HEK293 (cell line): ENCODE data around the gene PTPN6.

Source experiments
- CTCF ChIA-PET: fragments of 350-600 bp; formaldehyde crosslinking; extraction: SDS; loops from one replicate; lab custom pipeline; 2021; ENCODE audit warnings: antibody characterized with exemption; lab: Yijun Ruan, JAX
- POLR2A ChIA-PET: fragments of 300-600 bp; formaldehyde crosslinking; extraction: SDS; loops from one replicate; lab custom pipeline; 2020; ENCODE audit warnings: antibody characterized with exemption, inconsistent platforms; lab: Yijun Ruan, JAX
- H3K27ac ChIP-seq: fragments of 200-500 bp; sonication (Bioruptor generic); 2 replicates; pipeline ENCODE4 v1.5.1; 2014; ENCODE audit warnings: low read depth, low read length, control low read depth, inconsistent platforms; ENCODE audit errors: extremely low read depth
- H3K36me3 ChIP-seq, 2 experiments: fragments of 200-500 bp in 1 of 2; sonication (Bioruptor generic) in 1 of 2; 1 replicate in 1 of 2; 2 replicates in 1 of 2; pipeline ENCODE4 v1.5.1; 2014 to 2017; ENCODE audit warnings: inconsistent platforms in 2 of 2, low read length in 2 of 2; ENCODE audit not compliant: control insufficient read depth in 2 of 2, insufficient read depth in 1 of 2
- H3K4me1 ChIP-seq: fragments of 200-500 bp; sonication (Bioruptor generic); 2 replicates; pipeline ENCODE4 v1.5.1; 2014; ENCODE audit warnings: mild to moderate bottlenecking, low read length, inconsistent platforms; ENCODE audit not compliant: control insufficient read depth, insufficient read depth
- H3K4me3 ChIP-seq: 2 replicates; pipeline ENCODE4 v1.5.1; 2011; ENCODE audit warnings: low read depth, mild to moderate bottlenecking, control low read depth, low read length, moderate library complexity
- H3K9me3 ChIP-seq: fragments of 200-500 bp; sonication (Bioruptor generic); 2 replicates; pipeline ENCODE4 v1.5.1; 2014; ENCODE audit warnings: low read depth, low read length, inconsistent platforms; ENCODE audit not compliant: control insufficient read depth, insufficient read depth
- GLI4 ChIP-seq: fragments of 450-650 bp; formaldehyde crosslinking; IDR thresholded peaks from 2 replicates; pipeline ENCODE4 v1.5.1; 2016; ENCODE audit warnings: missing biosample characterization, missing genetic modification characterization
- IKZF3 ChIP-seq: fragments of 450-650 bp; IDR thresholded peaks from 2 replicates; pipeline ENCODE4 v1.5.0; 2018; ENCODE audit warnings: missing biosample characterization, mild to moderate bottlenecking, missing genetic modification characterization, moderate library complexity
- MYNN ChIP-seq: fragments of 450-650 bp; formaldehyde crosslinking; IDR thresholded peaks from 2 replicates; pipeline ENCODE4 v1.5.1; 2016; ENCODE audit warnings: missing biosample characterization, missing genetic modification characterization, borderline replicate concordance
- ZBTB17 ChIP-seq: fragments of 450-650 bp; formaldehyde crosslinking; IDR thresholded peaks from 2 replicates; pipeline ENCODE4 v1.5.1; 2016; ENCODE audit warnings: missing biosample characterization, missing genetic modification characterization
- ZNF184 ChIP-seq: fragments of 450-650 bp; IDR thresholded peaks from 2 replicates; pipeline ENCODE4 v1.5.1; 2018; ENCODE audit warnings: missing biosample characterization, mild to moderate bottlenecking, missing genetic modification characterization
- ZNF202 ChIP-seq: fragments of 450-650 bp; formaldehyde crosslinking; IDR thresholded peaks from 2 replicates; pipeline ENCODE4 v1.5.1; 2016; ENCODE audit warnings: missing biosample characterization, missing genetic modification characterization, borderline replicate concordance
- ZNF366 ChIP-seq: fragments of 450-650 bp; formaldehyde crosslinking; conservative IDR thresholded peaks from 2 replicates; pipeline ENCODE4 v1.5.1; 2016; ENCODE audit warnings: missing biosample characterization, missing genetic modification characterization
- ZNF596 ChIP-seq: fragments of 450-650 bp; IDR thresholded peaks from 2 replicates; pipeline ENCODE4 v1.5.0; 2018; ENCODE audit warnings: missing biosample characterization, mild to moderate bottlenecking, missing genetic modification characterization, moderate library complexity
- ZNF664 ChIP-seq: fragments of 450-650 bp; formaldehyde crosslinking; IDR thresholded peaks from 2 replicates; pipeline ENCODE4 v1.5.1; 2016; ENCODE audit warnings: missing biosample characterization, missing genetic modification characterization
- ZNF785 ChIP-seq: fragments of 450-650 bp; formaldehyde crosslinking; IDR thresholded peaks from 2 replicates; pipeline ENCODE4 v1.5.1; 2016; ENCODE audit warnings: missing biosample characterization, missing genetic modification characterization
- ZNF792 ChIP-seq: fragments of 450-650 bp; formaldehyde crosslinking; IDR thresholded peaks from 2 replicates; pipeline ENCODE4 v1.5.1; 2016; ENCODE audit warnings: missing biosample characterization, missing genetic modification characterization
- TF ChIP-seq, protein P1 (sequence below): fragments of 450-650 bp; formaldehyde crosslinking; IDR thresholded peaks from 2 replicates; pipeline ENCODE4 v1.5.1; 2016; ENCODE audit warnings: missing biosample characterization, missing genetic modification characterization
- TF ChIP-seq, protein P2 (sequence below): fragments of 450-650 bp; formaldehyde crosslinking; IDR thresholded peaks from 2 replicates; pipeline ENCODE4 v1.5.1; 2016; ENCODE audit warnings: missing biosample characterization, missing genetic modification characterization
- TF ChIP-seq, protein P3 (sequence below): fragments of 450-650 bp; formaldehyde crosslinking; IDR thresholded peaks from 2 replicates; pipeline ENCODE4 v1.5.1; 2017; ENCODE audit warnings: missing biosample characterization, missing genetic modification characterization
- TF ChIP-seq, protein P4 (sequence below): fragments of 450-650 bp; formaldehyde crosslinking; IDR thresholded peaks from 2 replicates; pipeline ENCODE4 v1.5.1; 2017; ENCODE audit warnings: missing biosample characterization, mild to moderate bottlenecking, missing genetic modification characterization, moderate library complexity
- TF ChIP-seq, protein P5 (sequence below): fragments of 450-650 bp; formaldehyde crosslinking; IDR thresholded peaks from 2 replicates; pipeline ENCODE4 v1.5.1; 2016; ENCODE audit warnings: missing biosample characterization, missing genetic modification characterization

Gene PTPN6

DNA sequence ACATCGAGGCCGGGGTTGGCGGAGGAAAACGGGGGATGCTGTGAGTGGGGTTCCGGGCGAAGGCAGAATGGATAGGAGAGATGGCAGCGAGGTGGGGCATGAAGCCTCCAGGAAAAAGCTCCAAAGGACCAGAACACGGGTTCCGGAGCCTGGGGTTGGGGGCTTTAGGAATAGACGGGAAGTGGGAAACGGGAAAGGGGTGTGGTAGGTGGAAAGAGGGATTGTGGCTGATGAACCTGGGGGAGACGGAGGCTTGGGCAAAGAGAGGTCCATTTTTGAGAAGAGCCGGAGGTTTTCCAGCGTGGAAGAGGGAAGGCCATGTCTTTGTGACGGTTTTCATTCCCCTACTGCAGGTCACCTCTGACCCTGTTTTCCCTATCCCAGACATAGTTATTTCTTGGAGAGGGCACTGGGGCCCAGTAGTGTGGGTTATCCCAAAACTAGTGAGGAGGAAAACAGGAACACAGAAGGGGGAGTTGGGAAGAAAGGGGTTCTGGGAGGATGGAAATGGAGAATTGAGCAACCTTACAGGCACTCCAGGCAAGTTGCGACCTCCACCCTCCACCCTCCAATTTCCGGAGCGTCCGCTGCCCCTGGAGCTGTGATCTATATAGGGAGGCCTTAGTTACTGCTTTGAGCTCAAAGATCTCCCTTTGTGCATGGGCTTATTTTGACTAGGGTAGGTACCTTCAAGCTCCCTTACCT lies 22.3 kb upstream of the PTPN6 start (continued):
- TF ChIP-seq, protein P1, sequence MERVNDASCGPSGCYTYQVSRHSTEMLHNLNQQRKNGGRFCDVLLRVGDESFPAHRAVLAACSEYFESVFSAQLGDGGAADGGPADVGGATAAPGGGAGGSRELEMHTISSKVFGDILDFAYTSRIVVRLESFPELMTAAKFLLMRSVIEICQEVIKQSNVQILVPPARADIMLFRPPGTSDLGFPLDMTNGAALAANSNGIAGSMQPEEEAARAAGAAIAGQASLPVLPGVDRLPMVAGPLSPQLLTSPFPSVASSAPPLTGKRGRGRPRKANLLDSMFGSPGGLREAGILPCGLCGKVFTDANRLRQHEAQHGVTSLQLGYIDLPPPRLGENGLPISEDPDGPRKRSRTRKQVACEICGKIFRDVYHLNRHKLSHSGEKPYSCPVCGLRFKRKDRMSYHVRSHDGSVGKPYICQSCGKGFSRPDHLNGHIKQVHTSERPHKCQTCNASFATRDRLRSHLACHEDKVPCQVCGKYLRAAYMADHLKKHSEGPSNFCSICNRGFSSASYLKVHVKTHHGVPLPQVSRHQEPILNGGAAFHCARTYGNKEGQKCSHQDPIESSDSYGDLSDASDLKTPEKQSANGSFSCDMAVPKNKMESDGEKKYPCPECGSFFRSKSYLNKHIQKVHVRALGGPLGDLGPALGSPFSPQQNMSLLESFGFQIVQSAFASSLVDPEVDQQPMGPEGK (tag by site-specific recombination) = 0 out of 2 replicates have a peak, but pooled peaks have one; percentile 80
- TF ChIP-seq ZNF366 (tag by site-specific recombination) (peak; percentile 81), MYNN (no peak), ZNF184 (no peak), ZNF785 (tag by site-specific recombination) (no peak)
- TF ChIP-seq, protein P2, sequence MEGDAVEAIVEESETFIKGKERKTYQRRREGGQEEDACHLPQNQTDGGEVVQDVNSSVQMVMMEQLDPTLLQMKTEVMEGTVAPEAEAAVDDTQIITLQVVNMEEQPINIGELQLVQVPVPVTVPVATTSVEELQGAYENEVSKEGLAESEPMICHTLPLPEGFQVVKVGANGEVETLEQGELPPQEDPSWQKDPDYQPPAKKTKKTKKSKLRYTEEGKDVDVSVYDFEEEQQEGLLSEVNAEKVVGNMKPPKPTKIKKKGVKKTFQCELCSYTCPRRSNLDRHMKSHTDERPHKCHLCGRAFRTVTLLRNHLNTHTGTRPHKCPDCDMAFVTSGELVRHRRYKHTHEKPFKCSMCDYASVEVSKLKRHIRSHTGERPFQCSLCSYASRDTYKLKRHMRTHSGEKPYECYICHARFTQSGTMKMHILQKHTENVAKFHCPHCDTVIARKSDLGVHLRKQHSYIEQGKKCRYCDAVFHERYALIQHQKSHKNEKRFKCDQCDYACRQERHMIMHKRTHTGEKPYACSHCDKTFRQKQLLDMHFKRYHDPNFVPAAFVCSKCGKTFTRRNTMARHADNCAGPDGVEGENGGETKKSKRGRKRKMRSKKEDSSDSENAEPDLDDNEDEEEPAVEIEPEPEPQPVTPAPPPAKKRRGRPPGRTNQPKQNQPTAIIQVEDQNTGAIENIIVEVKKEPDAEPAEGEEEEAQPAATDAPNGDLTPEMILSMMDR (tag by site-specific recombination) = no peak
- TF ChIP-seq, protein P3, sequence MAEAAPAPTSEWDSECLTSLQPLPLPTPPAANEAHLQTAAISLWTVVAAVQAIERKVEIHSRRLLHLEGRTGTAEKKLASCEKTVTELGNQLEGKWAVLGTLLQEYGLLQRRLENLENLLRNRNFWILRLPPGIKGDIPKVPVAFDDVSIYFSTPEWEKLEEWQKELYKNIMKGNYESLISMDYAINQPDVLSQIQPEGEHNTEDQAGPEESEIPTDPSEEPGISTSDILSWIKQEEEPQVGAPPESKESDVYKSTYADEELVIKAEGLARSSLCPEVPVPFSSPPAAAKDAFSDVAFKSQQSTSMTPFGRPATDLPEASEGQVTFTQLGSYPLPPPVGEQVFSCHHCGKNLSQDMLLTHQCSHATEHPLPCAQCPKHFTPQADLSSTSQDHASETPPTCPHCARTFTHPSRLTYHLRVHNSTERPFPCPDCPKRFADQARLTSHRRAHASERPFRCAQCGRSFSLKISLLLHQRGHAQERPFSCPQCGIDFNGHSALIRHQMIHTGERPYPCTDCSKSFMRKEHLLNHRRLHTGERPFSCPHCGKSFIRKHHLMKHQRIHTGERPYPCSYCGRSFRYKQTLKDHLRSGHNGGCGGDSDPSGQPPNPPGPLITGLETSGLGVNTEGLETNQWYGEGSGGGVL = peak; percentile 3; the same call in 1 of the 2 replicates

DNA sequence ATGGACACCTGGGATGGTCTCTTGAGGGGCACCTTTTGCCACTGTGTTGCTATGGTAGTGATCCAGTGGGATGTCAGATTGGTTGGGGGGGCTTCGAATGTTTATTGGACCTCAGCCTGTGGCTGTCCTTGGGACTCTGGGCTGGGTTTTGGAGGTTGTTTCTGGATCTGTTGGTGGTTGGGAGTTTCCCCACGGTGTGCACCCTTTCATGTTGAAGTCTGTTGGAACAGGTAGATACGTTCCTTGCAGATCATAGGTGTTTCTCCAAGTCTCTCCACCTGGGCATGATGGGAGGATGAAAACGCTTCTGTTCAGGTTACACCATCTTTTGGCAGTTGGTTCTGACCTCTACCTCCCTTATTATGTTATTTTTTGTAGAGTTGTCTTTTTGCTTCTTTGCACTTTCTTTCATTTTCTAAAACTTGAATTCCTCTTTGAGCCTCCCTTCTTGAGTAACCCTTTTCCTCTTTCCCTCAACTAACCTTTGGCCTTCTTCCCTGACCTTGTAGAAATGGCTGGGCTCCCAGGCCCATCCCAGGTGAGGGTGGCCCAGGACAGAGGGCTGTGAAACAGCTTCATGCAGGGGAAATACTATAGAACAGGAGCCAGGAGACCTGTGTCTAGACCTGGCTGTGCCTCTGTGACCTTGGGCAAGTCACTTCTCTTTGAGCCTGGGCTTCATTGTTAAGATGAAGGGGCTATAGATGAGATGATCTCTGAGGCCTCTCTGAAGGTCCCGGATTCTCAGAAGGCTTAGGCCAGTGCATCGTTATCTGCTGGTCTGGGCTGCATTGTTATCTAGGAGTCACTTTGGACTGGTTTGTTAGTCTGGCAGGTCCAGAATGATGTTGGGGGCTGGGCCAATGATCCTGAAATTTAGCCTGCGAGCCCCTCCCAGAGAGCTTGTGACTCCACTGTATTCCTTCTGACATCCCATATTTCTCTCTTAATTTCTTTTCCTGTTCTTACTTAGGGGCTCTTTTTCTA lies 21.4 kb upstream of the PTPN6 start:
- H3K4me1 ChIP-seq = peaks cover 24% of the 10 kb centered on the region
- H3K4me3 ChIP-seq = peak overlapping the region; percentile 74
- ChIA-PET POLR2A (interaction anchor here (1.0 to 2.0 kb wide), 4 partner anchors 8 to 58 kb away, joined by 4 to 11 read pairs (median 6); partner anchors contain the start of genes C12orf57, RNU7-1 and SPSB2), CTCF (interaction anchor here (0.8 to 1.2 kb wide), 3 partner anchors 8 to 57 kb away, joined by 3 to 5 read pairs (median 4); partner anchors contain the start of gene SPSB2)
- TF ChIP-seq, protein P4, sequence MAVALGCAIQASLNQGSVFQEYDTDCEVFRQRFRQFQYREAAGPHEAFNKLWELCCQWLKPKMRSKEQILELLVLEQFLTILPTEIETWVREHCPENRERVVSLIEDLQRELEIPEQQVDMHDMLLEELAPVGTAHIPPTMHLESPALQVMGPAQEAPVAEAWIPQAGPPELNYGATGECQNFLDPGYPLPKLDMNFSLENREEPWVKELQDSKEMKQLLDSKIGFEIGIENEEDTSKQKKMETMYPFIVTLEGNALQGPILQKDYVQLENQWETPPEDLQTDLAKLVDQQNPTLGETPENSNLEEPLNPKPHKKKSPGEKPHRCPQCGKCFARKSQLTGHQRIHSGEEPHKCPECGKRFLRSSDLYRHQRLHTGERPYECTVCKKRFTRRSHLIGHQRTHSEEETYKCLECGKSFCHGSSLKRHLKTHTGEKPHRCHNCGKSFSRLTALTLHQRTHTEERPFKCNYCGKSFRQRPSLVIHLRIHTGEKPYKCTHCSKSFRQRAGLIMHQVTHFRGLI (tag by site-specific recombination) = 0 out of 2 replicates have a peak, but pooled peaks have one; percentile 15
- no peak for TF ChIP-seq ZBTB17 (tag by site-specific recombination)
- 0 out of 2 replicates have a peak, but pooled peaks have one; percentile 34 for TF ChIP-seq ZNF366 (tag by site-specific recombination)
- peak overlapping the region; percentile 44; the same call in 1 of the 2 replicates for H3K27ac ChIP-seq
- H3K9me3 ChIP-seq = no peaks in the 10 kb centered on the region
- peaks cover 11 to 41% of the 10 kb centered on the region in 2 experiments for H3K36me3 ChIP-seq

DNA sequence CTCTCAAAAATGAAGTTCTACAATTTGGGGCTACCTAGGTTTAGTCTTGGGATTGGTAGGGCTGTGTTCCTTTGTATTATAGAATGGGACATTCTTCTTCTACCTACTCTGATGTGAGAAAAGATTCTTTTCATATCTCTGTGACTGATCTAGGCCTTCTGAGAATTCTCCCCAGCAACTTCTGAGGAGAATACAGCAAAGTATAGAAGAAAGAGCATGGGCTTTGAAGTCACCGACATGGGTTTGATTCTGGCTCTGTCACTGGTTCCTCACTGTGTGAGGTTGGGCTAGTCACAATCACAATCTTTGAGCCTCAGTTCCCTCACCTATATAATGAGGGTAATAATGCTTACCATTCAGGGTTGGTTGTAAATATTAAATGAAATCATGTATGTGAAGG lies 18.4 kb upstream of the PTPN6 start:
- TF ChIP-seq GLI4 (tag by site-specific recombination) (no peak), ZNF202 (tag by site-specific recombination) (no peak), ZNF596 (tag by site-specific recombination) (no peak), IKZF3 (tag by site-specific recombination) (no peak), ZNF664 (tag by site-specific recombination) (no peak), ZNF792 (no peak)
- TF ChIP-seq, protein P4 (tag by site-specific recombination) = no peak
- TF ChIP-seq, protein P5, sequence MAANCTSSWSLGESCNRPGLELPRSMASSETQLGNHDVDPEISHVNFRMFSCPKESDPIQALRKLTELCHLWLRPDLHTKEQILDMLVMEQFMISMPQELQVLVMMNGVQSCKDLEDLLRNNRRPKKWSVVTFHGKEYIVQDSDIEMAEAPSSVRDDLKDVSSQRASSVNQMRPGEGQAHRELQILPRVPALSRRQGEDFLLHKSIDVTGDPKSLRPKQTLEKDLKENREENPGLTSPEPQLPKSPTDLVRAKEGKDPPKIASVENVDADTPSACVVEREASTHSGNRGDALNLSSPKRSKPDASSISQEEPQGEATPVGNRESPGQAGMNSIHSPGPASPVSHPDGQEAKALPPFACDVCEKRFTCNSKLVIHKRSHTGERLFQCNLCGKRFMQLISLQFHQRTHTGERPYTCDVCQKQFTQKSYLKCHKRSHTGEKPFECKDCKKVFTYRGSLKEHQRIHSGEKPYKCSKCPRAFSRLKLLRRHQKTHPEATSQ (tag by site-specific recombination) = no peak
- Histone ChIP-seq H3K4me3 (no peak overlapping the region), H3K36me3 (peaks cover 20 to 62% of the 10 kb centered on the region in 2 experiments), H3K27ac (no peak overlapping the region), H3K4me1 (peaks cover 6% of the 10 kb centered on the region), H3K9me3 (no peaks in the 10 kb centered on the region)
- ChIA-PET POLR2A (interaction anchor here (1.1 to 1.3 kb wide), 2 partner anchors 10 to 14 kb away, joined by 3 read pairs; partner anchors contain the start of gene RNU7-1), CTCF (interaction anchor here (1.0 to 3.5 kb wide), 3 partner anchors 8 to 32 kb away, joined by 3 to 27 read pairs (median 8); partner anchors contain the start of genes C12orf57 and RNU7-1)
